UCSD-AML1 (cell line): ENCODE data around the gene RETSAT.
"Not testable (repeated sequence)": the region's sequence is repeated elsewhere in the genome, so short reads cannot be mapped to it uniquely, and the experiment has no call there.

ENCODE experiments used
- DNase-seq: peaks from one replicate; lab custom pipeline; 2025; ENCODE audit not compliant: unreplicated experiment; lab: John Stamatoyannopoulos, UW

The RETSAT gene

GRCh38 chr2:85354286-85355072 lies at the start of gene RETSAT, which contains the start of gene ELMOD3:
TSS of gene RETSAT (minus strand) at chr2:85354528. CDS start at chr2:85354507, 21 bp downstream.
TSS of gene ELMOD3 (plus strand) at chr2:85354769. CDS start at chr2:85357199, 2,430 bp downstream.
- peak; percentile 95 for DNase-seq

- DNase-seq, result no peak
Observed at GRCh38 chr2:85401844-85402243, 47.5 kb upstream of the RETSAT start.

- no peak for DNase-seq
Observed at GRCh38 chr2:85401464-85401805, 47.1 kb upstream of the RETSAT start.

DNA sequence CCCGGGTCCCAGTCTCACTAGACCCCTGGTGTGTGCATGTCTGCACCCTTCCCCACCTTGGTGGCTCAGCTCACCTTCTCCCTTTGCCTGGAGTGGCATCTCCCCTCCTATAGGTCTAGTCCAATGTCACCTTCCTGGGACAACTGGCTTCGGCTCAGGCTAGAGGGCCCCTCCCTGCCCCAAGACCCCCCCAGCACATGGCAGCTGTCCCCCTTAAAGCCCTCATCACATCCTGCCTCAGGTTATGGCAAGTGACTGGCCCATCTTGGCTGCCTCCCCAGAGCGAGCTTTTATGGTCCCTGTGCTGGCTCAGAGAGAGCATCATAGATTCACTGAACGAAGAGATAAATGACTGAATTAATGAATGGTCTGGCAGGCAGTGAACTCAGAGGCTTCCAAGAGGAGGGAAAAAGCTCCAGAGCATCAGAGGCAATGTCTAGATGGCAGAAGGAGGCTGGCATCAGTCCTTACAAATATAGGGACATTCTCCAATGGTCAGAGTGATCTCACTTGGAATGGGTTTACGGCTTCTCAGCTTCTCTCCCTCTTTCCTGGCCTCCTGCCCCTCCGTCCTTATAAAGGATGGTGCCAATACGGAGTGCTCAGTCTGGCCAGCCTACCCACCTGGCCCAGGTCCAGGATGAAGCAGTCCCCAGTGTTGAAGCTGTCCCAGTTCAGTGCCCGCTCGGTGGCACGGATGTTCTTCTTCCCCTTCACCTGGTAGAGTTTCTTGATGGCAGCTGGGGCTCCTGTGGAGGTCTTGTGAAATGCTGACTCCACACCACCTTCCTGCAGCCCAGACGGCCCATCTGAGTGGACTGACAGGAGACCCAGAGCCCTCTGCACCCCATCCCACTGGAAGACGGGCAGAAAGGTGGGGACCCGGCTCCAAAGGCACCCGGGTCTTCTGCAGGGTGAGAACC lies 46.5 kb upstream of the RETSAT start:
- DNase-seq, result no peak

- no peak for DNase-seq
Observed at GRCh38 chr2:85400023-85400422, 45.7 kb upstream of the RETSAT start.

DNA sequence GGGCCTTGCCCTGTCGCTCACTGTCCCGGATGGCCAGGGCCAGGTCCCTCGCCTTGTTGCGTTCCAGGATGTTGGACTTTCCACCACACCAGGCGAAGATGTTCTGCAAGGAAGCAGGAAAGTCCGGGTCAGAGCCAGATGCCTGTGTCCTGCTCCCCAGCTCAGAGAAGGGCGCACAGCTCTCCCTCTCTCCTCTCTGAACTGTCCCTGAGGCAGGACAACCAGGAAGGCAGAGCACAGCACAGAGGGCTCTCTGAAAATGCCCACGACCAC lies 44.8 kb upstream of the RETSAT start:
- no peak for DNase-seq

GRCh38 chr2:85398426-85399182 lies 44.3 kb upstream of the RETSAT start:
- DNase-seq, result no peak

DNA sequence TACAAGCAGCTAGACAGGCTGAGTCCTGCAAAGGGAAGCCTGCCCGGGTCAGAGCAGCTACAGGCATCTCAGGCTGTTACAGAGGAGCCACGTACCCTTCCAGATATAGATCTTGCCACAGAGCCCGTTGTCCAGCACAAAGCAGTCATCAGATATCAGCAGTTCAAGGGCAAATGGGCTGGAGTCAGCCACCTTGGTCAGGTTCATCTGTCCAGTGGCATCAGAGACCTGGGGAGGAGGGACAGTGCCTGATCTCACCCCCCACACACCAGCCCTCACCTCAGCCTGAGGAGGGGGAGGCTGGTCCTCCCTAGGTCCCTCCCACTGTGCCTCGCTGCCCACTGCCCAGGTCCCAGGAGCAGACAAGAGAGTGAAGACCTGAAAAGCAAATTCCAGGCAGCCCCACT lies 43.6 kb upstream of the RETSAT start:
- DNase-seq, result no peak

GRCh38 chr2:85396531-85397470 lies 42.5 kb upstream of the RETSAT start:
- DNase-seq, result no peak

GRCh38 chr2:85395912-85396475 lies 41.7 kb upstream of the RETSAT start:
- DNase-seq, result no peak

GRCh38 chr2:85394976-85395375 lies 40.6 kb upstream of the RETSAT start:
- no peak for DNase-seq

- no peak for DNase-seq
Observed at GRCh38 chr2:85394261-85394681, 39.9 kb upstream of the RETSAT start.

GRCh38 chr2:85393836-85394235 lies 39.5 kb upstream of the RETSAT start:
- no peak for DNase-seq

DNA sequence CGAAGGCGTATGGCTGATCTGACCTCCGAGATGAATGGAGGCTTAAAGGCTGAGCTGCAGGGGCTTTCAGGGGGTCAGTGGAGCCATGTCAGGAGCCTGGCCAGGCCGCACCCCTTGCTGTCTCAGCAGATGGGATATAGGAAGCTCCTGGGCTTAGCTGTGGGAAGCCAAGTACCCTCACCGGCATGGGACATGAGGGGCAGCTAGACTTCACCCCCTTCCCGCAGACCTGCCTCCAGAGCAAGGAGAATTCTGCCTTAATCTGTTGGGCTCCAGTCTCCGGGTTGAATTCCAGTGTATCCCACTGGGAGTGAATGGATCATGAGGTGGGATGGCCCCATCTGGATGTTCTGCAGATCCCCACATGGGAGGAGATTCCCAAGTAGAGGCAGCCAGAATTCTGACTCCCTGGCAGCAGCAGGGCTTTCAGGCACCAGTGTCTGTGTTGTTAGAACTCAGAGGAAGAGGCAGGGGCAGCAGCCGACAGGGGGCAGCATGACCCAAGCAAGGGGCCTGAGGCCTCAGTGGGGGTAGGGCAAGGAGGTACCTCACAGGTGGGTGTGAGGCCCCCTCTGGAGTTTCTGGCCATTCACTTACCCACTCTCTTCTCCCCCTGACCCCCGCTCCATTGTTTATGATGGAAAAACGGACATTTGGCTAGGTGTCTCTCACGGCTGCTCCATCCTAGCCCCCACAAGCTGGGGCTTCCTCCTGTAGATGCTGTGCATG lies 36.8 kb upstream of the RETSAT start:
- DNase-seq, result peak; percentile 74

DNA sequence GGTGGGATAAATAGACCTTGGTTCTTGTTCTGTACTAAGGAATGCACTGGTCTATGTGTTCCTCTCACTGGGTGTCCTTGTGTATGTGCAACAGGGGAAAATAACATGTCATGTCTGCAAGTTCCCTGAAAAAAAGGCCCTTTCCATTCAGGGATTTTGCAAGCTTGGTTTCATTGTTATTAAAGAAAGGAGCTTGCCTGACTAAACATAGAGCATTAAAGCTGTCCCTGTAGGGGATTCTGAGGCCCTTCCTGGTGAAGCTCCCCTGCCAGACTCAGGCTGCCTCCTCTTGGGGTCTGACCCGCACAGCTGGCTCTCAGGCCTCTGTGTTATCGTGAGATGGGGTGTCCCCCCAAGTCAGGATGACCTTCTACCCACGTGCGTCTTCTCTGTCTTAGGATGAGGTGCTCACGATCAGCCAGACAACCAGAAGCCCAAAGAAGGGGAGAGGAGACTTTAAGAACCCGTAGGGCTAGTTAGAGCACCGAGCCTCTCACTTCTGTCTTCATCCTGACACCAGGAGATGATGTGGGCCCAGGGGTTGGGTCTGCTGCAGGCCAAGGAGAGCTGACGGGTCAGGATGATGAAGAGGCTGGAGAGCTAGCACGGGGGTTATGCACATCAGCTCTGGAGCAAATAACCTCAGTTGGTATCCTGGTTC lies 34.7 kb upstream of the RETSAT start:
- DNase-seq, result no peak

- no peak for DNase-seq
Observed at GRCh38 chr2:85387754-85388153, 33.4 kb upstream of the RETSAT start.

- no peak for DNase-seq
Observed at GRCh38 chr2:85385746-85386145, 31.4 kb upstream of the RETSAT start.

DNA sequence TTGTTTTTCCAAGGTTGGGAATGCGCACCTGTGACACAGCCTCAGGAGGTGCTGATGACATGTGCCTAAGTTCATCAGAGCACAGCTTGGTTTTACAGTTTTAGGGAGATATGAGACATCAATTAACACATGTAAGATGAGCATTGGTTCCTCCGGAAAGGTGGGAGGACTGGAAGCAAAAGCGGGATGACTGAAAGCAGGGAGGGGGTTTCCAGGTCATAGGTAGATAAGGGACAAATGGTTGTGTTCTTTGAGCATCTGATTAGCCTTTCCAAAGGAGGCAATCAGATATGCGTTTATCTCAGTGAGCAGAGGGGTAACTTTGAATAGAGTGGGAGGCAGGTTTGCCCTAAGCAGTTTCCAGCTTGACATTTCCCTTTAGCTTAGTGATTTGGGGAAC lies 29.5 kb upstream of the RETSAT start:
- DNase-seq, result no peak

DNA sequence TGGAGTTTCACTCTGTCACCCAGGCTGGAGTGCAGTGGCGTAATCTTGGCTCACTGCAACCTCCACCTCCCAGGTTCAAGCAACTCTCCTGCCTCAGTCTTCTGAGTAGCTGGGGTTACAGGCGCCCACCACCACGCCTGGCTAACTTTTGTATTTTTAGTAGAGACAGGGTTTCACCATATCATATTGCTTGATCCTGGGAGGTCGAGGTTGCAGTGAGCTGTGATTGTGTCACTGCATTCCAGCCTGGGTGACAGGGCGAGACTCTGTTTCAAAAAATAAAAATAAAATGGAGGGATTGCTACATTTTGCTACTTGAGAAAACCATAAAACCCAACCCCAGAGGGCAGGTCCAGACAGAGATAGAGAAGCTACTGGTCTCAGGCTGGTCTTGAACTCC lies 28.8 kb upstream of the RETSAT start:
- not testable (repeated sequence) for DNase-seq
